GM23338 (cell line): ENCODE data around the gene UPP1. TPM values are rescaled to one million over a fixed set of nuclear protein-coding genes. Genes with fewer than 3 reads are reported as not detected.

Source experiments
- ATAC-seq: fragments of 200-7000 bp; cut with Tn5 transposase; 3 replicates; pipeline ENCODE4 v1.9.1; 2020
- DNase-seq: peaks from one replicate; pipeline ENCODE4 v3.0.0-alpha.2; 2015; ENCODE audit warnings: low spot score
- H2AFZ ChIP-seq: fragments of 200-600 bp; sonication (generic); 2 replicates; pipeline ENCODE4 v1.8.0; 2016; ENCODE audit warnings: antibody characterized with exemption, mild to moderate bottlenecking, moderate library complexity
- H3F3A ChIP-seq: fragments of 200-600 bp; sonication (generic); replicated peaks from 2 replicates; pipeline ENCODE4 v1.8.0; 2017; ENCODE audit warnings: antibody characterized with exemption, mixed run types, low read depth
- H3K27ac ChIP-seq: fragments of 200-600 bp; sonication (generic); 2 replicates; pipeline ENCODE4 v1.6.1; 2016; ENCODE audit warnings: low read depth
- H3K27me3 ChIP-seq: fragments of 200-600 bp; sonication (generic); 2 replicates; pipeline ENCODE4 v1.8.0; 2016; ENCODE audit warnings: mild to moderate bottlenecking, mixed run types, moderate library complexity; ENCODE audit not compliant: insufficient read depth
- H3K36me3 ChIP-seq: fragments of 200-600 bp; sonication (generic); 2 replicates; pipeline ENCODE4 v1.8.0; 2016; ENCODE audit warnings: mild to moderate bottlenecking; ENCODE audit not compliant: insufficient read depth
- H3K4me1 ChIP-seq: fragments of 200-600 bp; sonication (generic); 2 replicates; pipeline ENCODE4 v1.8.0; 2016; ENCODE audit warnings: mild to moderate bottlenecking, moderate library complexity; ENCODE audit not compliant: insufficient read depth
- H3K4me2 ChIP-seq: fragments of 200-600 bp; sonication (generic); 2 replicates; pipeline ENCODE4 v1.7.1; 2017; ENCODE audit warnings: mixed run types
- H3K4me3 ChIP-seq: fragments of 200-600 bp; sonication (generic); 2 replicates; pipeline ENCODE4 v1.6.1; 2016; ENCODE audit warnings: mixed run types
- H3K79me2 ChIP-seq: fragments of 200-600 bp; sonication (generic); replicated peaks from 2 replicates; pipeline ENCODE4 v1.8.0; 2017; ENCODE audit warnings: mild to moderate bottlenecking; ENCODE audit not compliant: insufficient read depth
- H3K9me2 ChIP-seq: fragments of 200-600 bp; sonication (generic); 2 replicates; pipeline ENCODE4 v1.8.0; 2017; ENCODE audit not compliant: insufficient read depth
- H4K20me1 ChIP-seq: fragments of 200-600 bp; sonication (generic); replicated peaks from 2 replicates; pipeline ENCODE4 v1.8.0; 2017; ENCODE audit warnings: mild to moderate bottlenecking; ENCODE audit not compliant: insufficient read depth
- H3K27ac Mint-ChIP-seq: 2 replicates; pipeline ENCODE4 v1.8.0; 2020; ENCODE audit warnings: inconsistent platforms, mild to moderate bottlenecking, moderate library complexity, mixed read lengths
- H3K27me3 Mint-ChIP-seq: 3 replicates; pipeline ENCODE4 v1.8.0; 2022; ENCODE audit warnings: low read depth, mild to moderate bottlenecking, moderate library complexity, mixed read lengths, inconsistent platforms; ENCODE audit not compliant: insufficient read depth, poor library complexity
- H3K36me3 Mint-ChIP-seq: 3 replicates; pipeline ENCODE4 v1.8.0; 2021; ENCODE audit warnings: low read depth, mild to moderate bottlenecking, inconsistent platforms, moderate library complexity, mixed read lengths
- H3K4me1 Mint-ChIP-seq: 3 replicates; pipeline ENCODE4 v1.8.0; 2020; ENCODE audit warnings: mild to moderate bottlenecking, inconsistent platforms, mixed read lengths
- H3K4me3 Mint-ChIP-seq: 3 replicates; pipeline ENCODE4 v1.8.0; 2021; ENCODE audit warnings: moderate library complexity, mild to moderate bottlenecking, inconsistent platforms, mixed read lengths
- H3K9me3 Mint-ChIP-seq: 3 replicates; pipeline ENCODE4 v1.8.0; 2020; ENCODE audit warnings: moderate library complexity, mild to moderate bottlenecking, inconsistent platforms, mixed read lengths
- CREB1 ChIP-seq: fragments of 250-450 bp; sonication (Bioruptor Pico); IDR thresholded peaks from 2 replicates; pipeline ENCODE4 v1.5.0; 2020; ENCODE audit warnings: low read depth, mild to moderate bottlenecking, moderate library complexity
- EZH2 ChIP-seq: fragments of 200-600 bp; sonication (generic); IDR thresholded peaks from one replicate; pipeline ENCODE4 v1.8.0; 2017; ENCODE audit warnings: antibody characterized with exemption, mild to moderate bottlenecking, low read depth; ENCODE audit not compliant: unreplicated experiment
- EZH2phosphoT487 ChIP-seq: fragments of 200-600 bp; sonication (generic); IDR thresholded peaks from one replicate; pipeline ENCODE4 v1.8.1; 2018; ENCODE audit warnings: antibody characterized with exemption; ENCODE audit not compliant: unreplicated experiment
- JUNB ChIP-seq: IDR thresholded peaks from one replicate; pipeline ENCODE4 v1.6.1; 2016; ENCODE audit warnings: antibody characterized with exemption; ENCODE audit not compliant: unreplicated experiment
- NANOG ChIP-seq: IDR thresholded peaks from 2 replicates; pipeline ENCODE4 v1.6.1; 2016; ENCODE audit warnings: antibody characterized with exemption, borderline replicate concordance
- POLR2AphosphoS5 ChIP-seq: IDR thresholded peaks from 2 replicates; pipeline ENCODE4 v1.6.1; 2016; ENCODE audit warnings: antibody characterized with exemption, low read depth
- STAT1 ChIP-seq: IDR thresholded peaks from one replicate; pipeline ENCODE4 v1.6.1; 2016; ENCODE audit warnings: antibody characterized with exemption; ENCODE audit not compliant: unreplicated experiment
- ZNF114 ChIP-seq: fragments of 250-450 bp; sonication (Bioruptor Pico); IDR thresholded peaks from 2 replicates; pipeline ENCODE4 v1.5.0; 2020; ENCODE audit warnings: mild to moderate bottlenecking, moderate library complexity
- ZNF331 ChIP-seq: fragments of 250-450 bp; sonication (Bioruptor Pico); IDR thresholded peaks from 2 replicates; pipeline ENCODE4 v1.5.0; 2020; ENCODE audit warnings: low read depth, mild to moderate bottlenecking, moderate library complexity
- polyA plus RNA-seq: library from polyadenylated mRNA; unstranded; fragments of >200 nt; fragmentation: Nextera tagmentation; extraction: Ambion mirVana; gene quantifications from 2 replicates; pipeline ENCODE4 v1.2.1, GENCODE V29; 2016
- total RNA-seq: library from RNA; depleted of rRNA; stranded (reverse); fragments of >200 nt; shearing (Covaris generic); gene quantifications from 2 replicates; pipeline ENCODE4 v1.2.3, GENCODE V29; 2014
- TF ChIP-seq, protein P1 (sequence below), 2 experiments: fragments of 200-600 bp in 1 of 2; sonication (generic) in 1 of 2; conservative IDR thresholded peaks; 2 replicates each; pipeline versions ENCODE4 v1.5.1 to v1.6.1; 2016 to 2017; ENCODE audit warnings: antibody characterized with exemption in 2 of 2, low read depth in 2 of 2, mild to moderate bottlenecking in 2 of 2, moderate library complexity in 1 of 2
- TF ChIP-seq, protein P2 (sequence below): IDR thresholded peaks from one replicate; pipeline ENCODE4 v1.6.1; 2018; ENCODE audit warnings: antibody characterized with exemption; ENCODE audit not compliant: unreplicated experiment

The UPP1 gene
- total and polyA plus RNA-seq, 2 experiments from 2014 or later: 22.7 to 43.5 TPM

DNA sequence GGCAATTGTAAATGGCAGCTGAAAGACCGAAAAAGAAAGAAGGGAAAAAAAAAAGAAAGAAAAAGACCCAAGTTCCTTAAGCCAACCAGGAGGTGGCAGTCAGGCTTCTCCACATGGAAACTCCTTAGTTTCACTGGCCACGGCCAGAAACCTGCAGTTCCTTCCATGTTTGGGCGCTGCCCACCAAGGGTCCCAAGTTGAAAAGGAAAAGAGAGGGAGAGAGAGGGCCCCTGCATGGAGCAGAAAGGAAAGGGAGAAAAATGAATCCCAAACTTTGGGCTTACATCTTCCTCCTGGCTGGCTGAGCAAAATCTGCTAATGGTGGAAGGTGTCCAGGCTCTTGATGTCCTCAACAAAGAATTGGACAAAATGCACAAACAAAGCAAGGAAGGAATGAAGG is 50.4 kb downstream of the UPP1 start:
- H3K27ac ChIP-seq: no peak overlapping the region
- peak; percentile 42; the same call in 2 of the 3 replicates for ATAC-seq
- TF ChIP-seq, protein P1, sequence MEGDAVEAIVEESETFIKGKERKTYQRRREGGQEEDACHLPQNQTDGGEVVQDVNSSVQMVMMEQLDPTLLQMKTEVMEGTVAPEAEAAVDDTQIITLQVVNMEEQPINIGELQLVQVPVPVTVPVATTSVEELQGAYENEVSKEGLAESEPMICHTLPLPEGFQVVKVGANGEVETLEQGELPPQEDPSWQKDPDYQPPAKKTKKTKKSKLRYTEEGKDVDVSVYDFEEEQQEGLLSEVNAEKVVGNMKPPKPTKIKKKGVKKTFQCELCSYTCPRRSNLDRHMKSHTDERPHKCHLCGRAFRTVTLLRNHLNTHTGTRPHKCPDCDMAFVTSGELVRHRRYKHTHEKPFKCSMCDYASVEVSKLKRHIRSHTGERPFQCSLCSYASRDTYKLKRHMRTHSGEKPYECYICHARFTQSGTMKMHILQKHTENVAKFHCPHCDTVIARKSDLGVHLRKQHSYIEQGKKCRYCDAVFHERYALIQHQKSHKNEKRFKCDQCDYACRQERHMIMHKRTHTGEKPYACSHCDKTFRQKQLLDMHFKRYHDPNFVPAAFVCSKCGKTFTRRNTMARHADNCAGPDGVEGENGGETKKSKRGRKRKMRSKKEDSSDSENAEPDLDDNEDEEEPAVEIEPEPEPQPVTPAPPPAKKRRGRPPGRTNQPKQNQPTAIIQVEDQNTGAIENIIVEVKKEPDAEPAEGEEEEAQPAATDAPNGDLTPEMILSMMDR (conservative IDR thresholded peaks at IDR 0.05; ENCODE audit: low read depth in 2 of 2): peak; percentile 55 to 68
- no peak for TF ChIP-seq CREB1 (CRISPR knock-in tag)
- H2AFZ ChIP-seq: peak overlapping the region; percentile 1; the same call in 1 of the 2 replicates
- Mint-ChIP-seq H3K36me3 (peaks cover 46% of the 10 kb centered on the region), H3K27me3 (no peaks in the 10 kb centered on the region), H3K4me3 (no peak overlapping the region), H3K9me3 (peaks cover 52% of the 10 kb centered on the region), H3K27ac (no peak overlapping the region), H3K4me1 (peaks cover 12% of the 10 kb centered on the region)
- no peaks in the 10 kb centered on the region for H3K4me1 ChIP-seq
- peaks cover 4% of the 10 kb centered on the region; the same call in 1 of the 2 replicates for H3K36me3 ChIP-seq
- DNase-seq: peak; percentile 70
- H3K4me2 ChIP-seq: no peak overlapping the region
- no peaks in the 10 kb centered on the region for H4K20me1 ChIP-seq
- H3K9me2 ChIP-seq: no peaks in the 10 kb centered on the region; the same call in 1 of the 2 replicates
- H3K79me2 ChIP-seq: no peaks in the 10 kb centered on the region
- H3K4me3 ChIP-seq: no peak overlapping the region
- H3F3A ChIP-seq: no peaks in the 10 kb centered on the region
- H3K27me3 ChIP-seq: no peaks in the 10 kb centered on the region

DNA sequence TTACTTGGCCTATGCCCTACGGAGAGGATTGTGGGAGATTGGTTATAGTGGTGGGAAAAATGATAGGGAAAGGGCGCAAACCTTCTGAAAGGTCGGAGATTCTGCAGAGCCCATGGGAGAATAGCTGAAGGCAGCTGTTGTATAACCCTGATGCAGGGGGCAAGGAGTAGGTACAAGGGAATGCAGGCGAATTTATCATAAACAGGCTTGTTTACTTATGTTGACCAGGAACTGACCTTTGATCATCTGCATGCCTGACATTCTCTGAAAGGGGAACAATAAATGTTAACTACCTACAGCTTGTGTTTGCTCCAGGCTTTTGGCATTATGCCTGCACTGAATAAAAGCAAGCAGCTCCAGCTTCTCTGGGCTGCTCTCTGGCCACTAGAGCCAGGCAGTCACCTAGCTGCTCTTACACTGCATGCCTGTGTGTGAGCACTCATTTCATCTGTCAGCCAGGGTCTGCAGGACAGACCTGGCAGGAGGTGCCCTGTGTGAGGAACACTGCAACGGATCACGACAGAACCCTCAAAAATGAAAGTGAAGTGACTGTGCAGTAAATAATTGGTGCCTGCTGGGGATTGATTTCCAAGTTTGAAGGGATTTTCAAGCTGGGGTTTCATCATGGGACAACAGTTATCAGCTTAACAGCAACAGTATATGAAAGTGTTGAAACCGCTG is 51.1 kb downstream of the UPP1 start:
- TF ChIP-seq JUNB (no peak), POLR2AphosphoS5 (no peak), ZNF331 (CRISPR knock-in tag) (no peak), CREB1 (CRISPR knock-in tag) (no peak), ZNF114 (CRISPR knock-in tag) (no peak), STAT1 (no peak), EZH2phosphoT487 (no peak), NANOG (no peak), EZH2 (no peak)
- TF ChIP-seq, protein P2, sequence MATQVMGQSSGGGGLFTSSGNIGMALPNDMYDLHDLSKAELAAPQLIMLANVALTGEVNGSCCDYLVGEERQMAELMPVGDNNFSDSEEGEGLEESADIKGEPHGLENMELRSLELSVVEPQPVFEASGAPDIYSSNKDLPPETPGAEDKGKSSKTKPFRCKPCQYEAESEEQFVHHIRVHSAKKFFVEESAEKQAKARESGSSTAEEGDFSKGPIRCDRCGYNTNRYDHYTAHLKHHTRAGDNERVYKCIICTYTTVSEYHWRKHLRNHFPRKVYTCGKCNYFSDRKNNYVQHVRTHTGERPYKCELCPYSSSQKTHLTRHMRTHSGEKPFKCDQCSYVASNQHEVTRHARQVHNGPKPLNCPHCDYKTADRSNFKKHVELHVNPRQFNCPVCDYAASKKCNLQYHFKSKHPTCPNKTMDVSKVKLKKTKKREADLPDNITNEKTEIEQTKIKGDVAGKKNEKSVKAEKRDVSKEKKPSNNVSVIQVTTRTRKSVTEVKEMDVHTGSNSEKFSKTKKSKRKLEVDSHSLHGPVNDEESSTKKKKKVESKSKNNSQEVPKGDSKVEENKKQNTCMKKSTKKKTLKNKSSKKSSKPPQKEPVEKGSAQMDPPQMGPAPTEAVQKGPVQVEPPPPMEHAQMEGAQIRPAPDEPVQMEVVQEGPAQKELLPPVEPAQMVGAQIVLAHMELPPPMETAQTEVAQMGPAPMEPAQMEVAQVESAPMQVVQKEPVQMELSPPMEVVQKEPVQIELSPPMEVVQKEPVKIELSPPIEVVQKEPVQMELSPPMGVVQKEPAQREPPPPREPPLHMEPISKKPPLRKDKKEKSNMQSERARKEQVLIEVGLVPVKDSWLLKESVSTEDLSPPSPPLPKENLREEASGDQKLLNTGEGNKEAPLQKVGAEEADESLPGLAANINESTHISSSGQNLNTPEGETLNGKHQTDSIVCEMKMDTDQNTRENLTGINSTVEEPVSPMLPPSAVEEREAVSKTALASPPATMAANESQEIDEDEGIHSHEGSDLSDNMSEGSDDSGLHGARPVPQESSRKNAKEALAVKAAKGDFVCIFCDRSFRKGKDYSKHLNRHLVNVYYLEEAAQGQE: no peak
- TF ChIP-seq, protein P1 (conservative IDR thresholded peaks at IDR 0.05; ENCODE audit: low read depth in 2 of 2): no peak
- Histone ChIP-seq H3K4me3 (no peak overlapping the region), H2AFZ (peak overlapping the region; percentile 1; the same call in 1 of the 2 replicates), H3K9me2 (no peaks in the 10 kb centered on the region; the same call in 1 of the 2 replicates), H3K4me1 (no peaks in the 10 kb centered on the region), H3F3A (no peaks in the 10 kb centered on the region), H4K20me1 (no peaks in the 10 kb centered on the region), H3K27ac (no peak overlapping the region), H3K4me2 (no peak overlapping the region), H3K27me3 (no peaks in the 10 kb centered on the region), H3K79me2 (no peaks in the 10 kb centered on the region), H3K36me3 (peaks cover 4% of the 10 kb centered on the region; the same call in 1 of the 2 replicates)
- no peak overlapping the region for H3K27ac Mint-ChIP-seq
- no peak overlapping the region for H3K4me3 Mint-ChIP-seq
- peaks cover 48% of the 10 kb centered on the region for H3K36me3 Mint-ChIP-seq
- DNase-seq (no peak), ATAC-seq (no peak)
- H3K9me3 Mint-ChIP-seq: peaks cover 57% of the 10 kb centered on the region
- peaks cover 12% of the 10 kb centered on the region for H3K4me1 Mint-ChIP-seq
- no peaks in the 10 kb centered on the region for H3K27me3 Mint-ChIP-seq
